ENCODE data around the gene BCO1. TPM values are rescaled to one million over a fixed set of nuclear protein-coding genes. Genes with fewer than 3 reads are reported as not detected.

Gene BCO1, protein sequence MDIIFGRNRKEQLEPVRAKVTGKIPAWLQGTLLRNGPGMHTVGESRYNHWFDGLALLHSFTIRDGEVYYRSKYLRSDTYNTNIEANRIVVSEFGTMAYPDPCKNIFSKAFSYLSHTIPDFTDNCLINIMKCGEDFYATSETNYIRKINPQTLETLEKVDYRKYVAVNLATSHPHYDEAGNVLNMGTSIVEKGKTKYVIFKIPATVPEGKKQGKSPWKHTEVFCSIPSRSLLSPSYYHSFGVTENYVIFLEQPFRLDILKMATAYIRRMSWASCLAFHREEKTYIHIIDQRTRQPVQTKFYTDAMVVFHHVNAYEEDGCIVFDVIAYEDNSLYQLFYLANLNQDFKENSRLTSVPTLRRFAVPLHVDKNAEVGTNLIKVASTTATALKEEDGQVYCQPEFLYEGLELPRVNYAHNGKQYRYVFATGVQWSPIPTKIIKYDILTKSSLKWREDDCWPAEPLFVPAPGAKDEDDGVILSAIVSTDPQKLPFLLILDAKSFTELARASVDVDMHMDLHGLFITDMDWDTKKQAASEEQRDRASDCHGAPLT
- total RNA-seq: under 0.01 TPM in 1 of 2 replicates, not detected in the other

GRCh38 chr16:81238296-81239011, at the start of gene BCO1:
TSS of gene BCO1 (plus strand) at chr16:81238689. CDS start at chr16:81238909, 220 bp downstream.

DNA sequence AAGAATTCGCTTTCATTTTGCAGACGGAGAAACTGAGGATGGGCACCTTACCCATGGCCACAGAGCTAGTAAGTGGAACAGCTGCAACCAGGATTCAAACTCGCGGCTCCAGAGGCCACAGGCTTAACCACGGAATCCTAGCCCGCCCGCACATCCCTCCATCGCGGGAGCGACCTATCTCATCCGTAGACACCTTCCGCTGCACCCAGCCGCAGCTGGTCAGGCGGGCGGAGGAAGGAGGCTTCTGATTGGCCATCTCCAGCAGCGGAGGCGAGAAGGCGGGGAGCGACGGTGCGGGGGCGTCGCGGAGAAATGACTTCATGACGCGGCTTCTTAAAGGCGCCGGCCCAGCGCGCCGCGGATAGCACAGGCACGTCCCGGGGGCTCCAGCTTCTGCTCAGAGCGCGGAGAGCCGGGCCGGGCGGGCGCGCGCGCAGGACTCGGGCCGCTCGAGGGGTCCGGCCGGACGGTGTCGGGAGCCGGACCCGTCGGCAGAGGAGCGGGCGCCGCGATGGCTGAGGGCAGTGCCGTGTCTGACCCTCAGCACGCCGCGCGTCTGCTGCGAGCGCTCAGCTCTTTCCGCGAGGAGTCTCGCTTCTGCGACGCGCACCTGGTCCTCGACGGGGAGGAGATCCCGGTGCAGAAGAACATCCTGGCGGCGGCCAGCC, 76.2 kb downstream of the BCO1 start, which contains the start of gene GAN:
TSS of gene GAN (plus strand) at position 360 of the 668 bp plus-strand sequence. CDS start at position 512, 152 bp downstream.

Other genes with a start within 250 kb of the BCO1 start
- 22.8 and 41.5 TPM in 2 replicates for gene CMC2, start 231.8 kb upstream of the BCO1 start, total RNA-seq
- gene CENPN, start 231.5 kb upstream of the BCO1 start, total RNA-seq: 13.7 and 68.1 TPM in 2 replicates
- gene ATMIN, start 202.8 kb upstream of the BCO1 start, total RNA-seq: 38.7 and 52.4 TPM in 2 replicates
- gene C16orf46, start 161.5 kb upstream of the BCO1 start, total RNA-seq: 0.73 and 1.5 TPM in 2 replicates
- gene GCSH, start 142.3 kb upstream of the BCO1 start, total RNA-seq: 9.3 and 30.0 TPM in 2 replicates
- gene GAN, start 76.3 kb downstream of the BCO1 start, total RNA-seq: 5.1 and 5.7 TPM in 2 replicates
- gene CMIP, start 206.1 kb downstream of the BCO1 start, total RNA-seq: 5.5 and 10.8 TPM in 2 replicates